LNCaP clone FGC (cell line): ENCODE measurements around the gene ITGA2.
A peak's percentile ranks its signal among the peaks of the same experiment; 100 is the strongest.

Source experiments
- DNase-seq: peaks from one replicate; pipeline ENCODE4 v3.0.0-alpha.2; 2011; ENCODE audit warnings: low read depth
- H3K4me3 ChIP-seq: 2 replicates; pipeline ENCODE4 v1.5.1; 2011; ENCODE audit warnings: mild to moderate bottlenecking, low read depth, low read length, control low read depth
- TF ChIP-seq, protein P1 (sequence below): IDR thresholded peaks from 2 replicates; pipeline ENCODE4 v1.5.1; 2012; ENCODE audit warnings: mild to moderate bottlenecking; ENCODE audit not compliant: control insufficient read depth, insufficient read depth; ENCODE audit errors: extremely low read depth

The ITGA2 gene

DNA sequence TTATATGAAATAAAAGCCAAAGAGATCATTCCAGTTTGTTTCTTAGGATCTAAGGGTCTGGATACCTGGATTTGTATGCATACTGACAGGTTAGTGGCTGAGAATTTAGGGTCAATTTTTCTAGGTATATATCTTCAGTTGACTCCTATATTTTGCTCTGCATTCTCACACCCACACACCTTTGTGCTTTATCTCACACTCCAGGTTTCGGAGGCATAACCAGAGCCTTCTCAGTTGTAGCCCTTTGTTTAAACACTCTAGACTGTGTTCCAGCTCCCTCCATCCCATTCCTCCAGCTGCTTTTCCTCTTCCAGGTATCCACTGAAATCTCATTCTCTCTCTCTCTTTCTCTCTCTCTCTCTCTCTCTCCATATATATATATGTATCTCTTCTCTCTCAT, 131.0 kb downstream of the ITGA2 start:
- TF ChIP-seq, protein P1, sequence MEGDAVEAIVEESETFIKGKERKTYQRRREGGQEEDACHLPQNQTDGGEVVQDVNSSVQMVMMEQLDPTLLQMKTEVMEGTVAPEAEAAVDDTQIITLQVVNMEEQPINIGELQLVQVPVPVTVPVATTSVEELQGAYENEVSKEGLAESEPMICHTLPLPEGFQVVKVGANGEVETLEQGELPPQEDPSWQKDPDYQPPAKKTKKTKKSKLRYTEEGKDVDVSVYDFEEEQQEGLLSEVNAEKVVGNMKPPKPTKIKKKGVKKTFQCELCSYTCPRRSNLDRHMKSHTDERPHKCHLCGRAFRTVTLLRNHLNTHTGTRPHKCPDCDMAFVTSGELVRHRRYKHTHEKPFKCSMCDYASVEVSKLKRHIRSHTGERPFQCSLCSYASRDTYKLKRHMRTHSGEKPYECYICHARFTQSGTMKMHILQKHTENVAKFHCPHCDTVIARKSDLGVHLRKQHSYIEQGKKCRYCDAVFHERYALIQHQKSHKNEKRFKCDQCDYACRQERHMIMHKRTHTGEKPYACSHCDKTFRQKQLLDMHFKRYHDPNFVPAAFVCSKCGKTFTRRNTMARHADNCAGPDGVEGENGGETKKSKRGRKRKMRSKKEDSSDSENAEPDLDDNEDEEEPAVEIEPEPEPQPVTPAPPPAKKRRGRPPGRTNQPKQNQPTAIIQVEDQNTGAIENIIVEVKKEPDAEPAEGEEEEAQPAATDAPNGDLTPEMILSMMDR: no peak
- H3K4me3 ChIP-seq: no peak overlapping the region

GRCh38 chr5:53123702-53124101, 134.6 kb downstream of the ITGA2 start:
- no peak for DNase-seq
- no peak overlapping the region for H3K4me3 ChIP-seq
- TF ChIP-seq, protein P1: peak; percentile 28

More for the DNA sequence above, 131.0 kb downstream of the ITGA2 start:
- no peak for DNase-seq

GRCh38 chr5:53126521-53126920, 137.4 kb downstream of the ITGA2 start:
- TF ChIP-seq, protein P1: no peak
- DNase-seq: no peak
- H3K4me3 ChIP-seq: no peak overlapping the region

DNA sequence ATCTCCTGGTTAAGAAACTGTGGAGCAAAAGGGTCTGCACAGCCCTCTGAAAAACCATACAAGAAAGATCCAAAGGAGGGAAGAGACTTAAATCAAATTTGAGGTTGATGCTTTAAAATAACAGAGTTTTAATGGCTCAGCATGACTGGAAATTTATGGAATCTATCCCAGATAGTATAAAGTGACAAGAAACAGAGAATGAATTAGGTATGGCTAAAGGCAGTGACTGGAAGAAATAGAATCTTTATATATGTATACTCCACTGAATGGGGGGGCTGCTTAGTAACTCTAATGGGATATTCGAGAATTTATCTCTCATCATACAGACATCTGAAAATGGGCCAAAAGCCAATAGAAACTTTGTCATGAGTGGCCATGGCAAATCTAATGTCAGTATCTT, 138.0 kb downstream of the ITGA2 start:
- no peak overlapping the region for H3K4me3 ChIP-seq
- TF ChIP-seq, protein P1: no peak
- no peak for DNase-seq

GRCh38 chr5:53128481-53128880, 139.3 kb downstream of the ITGA2 start:
- TF ChIP-seq, protein P1: no peak
- no peak overlapping the region for H3K4me3 ChIP-seq
- DNase-seq: no peak

GRCh38 chr5:53130266-53130665, 141.1 kb downstream of the ITGA2 start:
- TF ChIP-seq, protein P1: no peak
- DNase-seq: no peak
- no peak overlapping the region for H3K4me3 ChIP-seq

- no peak overlapping the region for H3K4me3 ChIP-seq
- DNase-seq: no peak
- TF ChIP-seq, protein P1: no peak
Observed at GRCh38 chr5:53133020-53133419, 143.9 kb downstream of the ITGA2 start.
